ENCODE data around the gene COG2. TPM values are rescaled to one million over a fixed set of nuclear protein-coding genes. Genes with fewer than 3 reads are reported as not detected.

COG2 gene
- total and polyA plus RNA-seq, 2 of the 8 experiments (the other 6 are each of a cell fraction or from before 2014, with no cell fraction given), result 10.3 to 36.7 TPM

- 89% methylated on average over 16 of the region's 16 CpGs; no CpG with 5 or more reads in 1 of the 2 experiments for WGBS, 2 experiments (ENCODE audit: extremely low coverage in 1 of 2, insufficient coverage in 1 of 2, insufficient read length in 1 of 2, insufficient replicate concordance in 2 of 2, low coverage in 1 of 2, low lambda C conversion rate in 2 of 2, missing lambda C conversion rate in 1 of 2)
- Histone ChIP-seq H3K14ac (ENCODE audit: insufficient read length) (no peak overlapping the region), H3K9ac (replicated peaks in 1 of 4; ENCODE audit: extremely low read depth in 1 of 4, low read depth in 3 of 4, low read length in 3 of 4) (no peak overlapping the region), H3K79me1 (ENCODE audit: low read depth, low read length) (no peaks in the 10 kb centered on the region), H3K23me2 (ENCODE audit: low read depth, low read length) (no peaks in the 10 kb centered on the region), H2BK5ac (ENCODE audit: low read depth, low read length) (no peak overlapping the region), H2BK20ac (ENCODE audit: low read length) (no peak overlapping the region), H4K20me1 (replicated peaks in 1 of 2; ENCODE audit: control insufficient read depth in 1 of 2, insufficient read depth in 2 of 2, low read length in 2 of 2) (no peaks in the 10 kb centered on the region), H3K9me3 (ENCODE audit: insufficient read depth in 2 of 2, low read depth in 1 of 2, low read length in 1 of 2) (no peaks in the 10 kb centered on the region), H3K79me2 (ENCODE audit: control insufficient read depth in 1 of 2, insufficient read depth in 2 of 2, low read length in 2 of 2) (no peaks in the 10 kb centered on the region), H4K8ac (ENCODE audit: extremely low read depth, insufficient read depth, low read length) (no peak overlapping the region), H2AFZ (ENCODE audit: low read length) (no peak overlapping the region), H4K91ac (replicated peaks; ENCODE audit: insufficient read length, low read length) (no peak overlapping the region), H3K23ac (ENCODE audit: insufficient read length) (no peak overlapping the region), H2BK15ac (ENCODE audit: low read length) (0 out of 2 replicates have a peak overlapping the region, but pooled peaks have one; percentile 8), H3K18ac (ENCODE audit: extremely low read depth, low read length) (no peak overlapping the region), H3K27me3 (replicated peaks in 1 of 4; ENCODE audit: control insufficient read depth in 3 of 4, extremely low read depth in 1 of 4, insufficient read depth in 3 of 4, low read length in 3 of 4) (no peaks in the 10 kb centered on the region), H3K4me2 (ENCODE audit: insufficient read depth in 1 of 2, low read depth in 2 of 2, low read length in 2 of 2) (no peak overlapping the region), H2AK5ac (ENCODE audit: low read depth, low read length) (no peak overlapping the region), H3K36me3 (ENCODE audit: control insufficient read depth in 2 of 4, insufficient read depth in 4 of 4, low read length in 3 of 4) (no peaks in the 10 kb centered on the region), H3K4me1 (replicated peaks in 1 of 4; ENCODE audit: control insufficient read depth in 3 of 4, insufficient read depth in 4 of 4, low read length in 3 of 4) (peaks cover 0 to 5% (median 2%) of the 10 kb centered on the region in 4 experiments; a peak in 4 of 7 replicates), H3K56ac (replicated peaks; ENCODE audit: insufficient read length, low read depth, low read length) (no peak overlapping the region), H3K27ac (ENCODE audit: low read depth, low read length) (no peak overlapping the region), H3K4ac (replicated peaks; ENCODE audit: insufficient read length, low read depth, low read length) (no peak overlapping the region), H2BK12ac (ENCODE audit: low read depth, low read length) (no peak overlapping the region), H3K4me3 (ENCODE audit: extremely low read depth in 1 of 4, insufficient read depth in 2 of 4, low read depth in 3 of 4, low read length in 4 of 4) (no peak overlapping the region), H2BK120ac (replicated peaks; ENCODE audit: low read depth, low read length) (no peak overlapping the region), H4K5ac (ENCODE audit: insufficient read length, low read depth, low read length) (no peak overlapping the region)
- CTCF ChIA-PET (ENCODE audit: partially characterized antibody), result no interaction called here
- no peak for DNase-seq (ENCODE audit: low read depth in 1 of 2, low spot score in 2 of 2)
- no peak for FAIRE-seq
- POLR2A ChIA-PET (ENCODE audit: partially characterized antibody), result no interaction called here
- no peak for TF ChIP-seq JUN (IDR thresholded peaks at IDR 0.05; ENCODE audit: low read depth, low read length)
- no peak for TF ChIP-seq YY1 (IDR thresholded peaks at IDR 0.05; ENCODE audit: low read depth, low read length)
- no peak for TF ChIP-seq HDAC6 (IDR thresholded peaks at IDR 0.05; ENCODE audit: low read depth, low read length)
- TF ChIP-seq, protein P1, sequence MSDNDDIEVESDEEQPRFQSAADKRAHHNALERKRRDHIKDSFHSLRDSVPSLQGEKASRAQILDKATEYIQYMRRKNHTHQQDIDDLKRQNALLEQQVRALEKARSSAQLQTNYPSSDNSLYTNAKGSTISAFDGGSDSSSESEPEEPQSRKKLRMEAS (IDR thresholded peaks at IDR 0.05), result no peak
- no peak for TF ChIP-seq RAD21 (IDR thresholded peaks at IDR 0.05 in 1 of 2, conservative IDR thresholded peaks at IDR 0.05 in 1 of 2; ENCODE audit: low read depth in 2 of 2, low read length in 2 of 2)
- TF ChIP-seq KDM1A (IDR thresholded peaks at IDR 0.05; ENCODE audit: borderline replicate concordance, low read length), result no peak
- TF ChIP-seq, protein P2, sequence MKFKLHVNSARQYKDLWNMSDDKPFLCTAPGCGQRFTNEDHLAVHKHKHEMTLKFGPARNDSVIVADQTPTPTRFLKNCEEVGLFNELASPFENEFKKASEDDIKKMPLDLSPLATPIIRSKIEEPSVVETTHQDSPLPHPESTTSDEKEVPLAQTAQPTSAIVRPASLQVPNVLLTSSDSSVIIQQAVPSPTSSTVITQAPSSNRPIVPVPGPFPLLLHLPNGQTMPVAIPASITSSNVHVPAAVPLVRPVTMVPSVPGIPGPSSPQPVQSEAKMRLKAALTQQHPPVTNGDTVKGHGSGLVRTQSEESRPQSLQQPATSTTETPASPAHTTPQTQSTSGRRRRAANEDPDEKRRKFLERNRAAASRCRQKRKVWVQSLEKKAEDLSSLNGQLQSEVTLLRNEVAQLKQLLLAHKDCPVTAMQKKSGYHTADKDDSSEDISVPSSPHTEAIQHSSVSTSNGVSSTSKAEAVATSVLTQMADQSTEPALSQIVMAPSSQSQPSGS (IDR thresholded peaks at IDR 0.05; ENCODE audit: low read length), result no peak
- TF ChIP-seq POLR2AphosphoS5 (IDR thresholded peaks at IDR 0.05; ENCODE audit: low read depth, low read length), result no peak
- TF ChIP-seq CBX5 (IDR thresholded peaks at IDR 0.05; ENCODE audit: low read depth, low read length), result no peak
These were observed 66.6 kb downstream of the COG2 start for GRCh38 chr1:230708631-230709580.

Data from H1 (cell line).